K562 (cell line): ENCODE results near the gene KCNG3. TPM values are rescaled to one million over a fixed set of nuclear protein-coding genes. Genes with fewer than 3 reads are reported as not detected.

Experiments used
- ATAC-seq: fragments of 200-7000 bp; cut with Tn5 transposase; 3 replicates; pipeline ENCODE4 v1.9.1; 2020; ENCODE audit warnings: moderate library complexity
- BruUV-seq: library from RNA; stranded (reverse); fragments of 400-500 nt; replicated peaks from 2 replicates; lab custom pipeline; 2021; lab: Mats Ljungman, UMichigan
- CTCF ChIA-PET: fragments of 300-600 bp; formaldehyde crosslinking; extraction: SDS; loops from one replicate; lab custom pipeline; 2021; ENCODE audit warnings: low intra/inter-chr PET ratio; lab: Yijun Ruan, JAX
- POLR2A ChIA-PET: fragments of 300-600, 350-650 bp; sonication (Branson Sonifier 250); formaldehyde crosslinking; extraction: SDS; loops from one replicate; lab custom pipeline; 2021; ENCODE audit warnings: antibody characterized with exemption, inconsistent platforms; lab: Yijun Ruan, JAX
- DNase-seq, 4 experiments: peaks; one replicate each; pipeline versions ENCODE4 v3.0.0 to v3.0.0-alpha.2; 2011 to 2018; ENCODE audit warnings: low spot score in 3 of 4, mixed read lengths in 3 of 4; ENCODE audit errors: extremely low read depth in 1 of 4
- FAIRE-seq: peaks from 2 replicates; lab custom pipeline; 2011; peaks lifted over from hg19 to GRCh38; lab: Jason Lieb, UNC
- H2AFZ ChIP-seq: 2 replicates; pipeline ENCODE4 v1.6.0; 2011; ENCODE audit warnings: low read depth, low read length, control low read depth, inconsistent platforms
- H3K27ac ChIP-seq: fragments of 200-600 bp; 3 replicates; pipeline ENCODE4 v1.8.0; 2011; ENCODE audit warnings: low read depth, mild to moderate bottlenecking, control low read depth, inconsistent platforms, low read length, moderate library complexity, mixed read lengths; ENCODE audit errors: extremely low read depth
- H3K27me3 ChIP-seq, 2 experiments: fragments of 300-600 bp in 1 of 2; 2 replicates in 1 of 2; 3 replicates in 1 of 2; pipeline versions ENCODE4 v1.6.0 to v1.8.0; 2011; ENCODE audit warnings: inconsistent platforms in 2 of 2, low read length in 2 of 2, mild to moderate bottlenecking in 1 of 2, mixed read lengths in 1 of 2, moderate library complexity in 1 of 2; ENCODE audit not compliant: control insufficient read depth in 2 of 2, insufficient read depth in 2 of 2
- H3K36me3 ChIP-seq: fragments of 300-600 bp; 3 replicates; pipeline ENCODE4 v1.8.0; 2011; ENCODE audit warnings: mild to moderate bottlenecking, low read length, inconsistent platforms; ENCODE audit not compliant: control insufficient read depth, insufficient read depth
- H3K4me1 ChIP-seq, 2 experiments: fragments of 200-600 bp in 1 of 2; replicated peaks in 1 of 2; 2 replicates in 1 of 2; 3 replicates in 1 of 2; pipeline versions ENCODE4 v1.5.1 to v1.8.0; 2011; ENCODE audit warnings: inconsistent platforms in 2 of 2, low read length in 2 of 2, mild to moderate bottlenecking in 1 of 2, mixed read lengths in 1 of 2, moderate library complexity in 1 of 2; ENCODE audit not compliant: control insufficient read depth in 2 of 2, insufficient read depth in 2 of 2
- H3K4me2 ChIP-seq: 2 replicates; pipeline ENCODE4 v1.6.1; 2011; ENCODE audit warnings: low read length, control low read depth, inconsistent platforms, mixed read lengths; ENCODE audit not compliant: insufficient read depth
- H3K4me3 ChIP-seq: fragments of 200-600 bp; sonication (generic), shearing (Covaris generic); 2 replicates; pipeline ENCODE4 v1.5.1; 2016; ENCODE audit warnings: control low read depth, inconsistent platforms
- H3K79me2 ChIP-seq: fragments of 200-600 bp; 3 replicates; pipeline ENCODE4 v1.8.0; 2011; ENCODE audit warnings: low read length, inconsistent platforms; ENCODE audit not compliant: control insufficient read depth, insufficient read depth
- H3K9ac ChIP-seq, 2 experiments: 2 replicates each; pipeline versions ENCODE4 v1.6.0 to v1.6.1; 2011; ENCODE audit warnings: low read depth in 2 of 2, low read length in 2 of 2, control low read depth in 1 of 2, inconsistent platforms in 1 of 2, mild to moderate bottlenecking in 1 of 2, mixed read lengths in 1 of 2; ENCODE audit not compliant: insufficient read depth in 1 of 2
- H3K9me1 ChIP-seq: one replicate; pipeline ENCODE4 v1.6.0; 2011; ENCODE audit warnings: inconsistent platforms, mild to moderate bottlenecking, low read length, moderate library complexity; ENCODE audit not compliant: control insufficient read depth, insufficient read depth
- H3K9me3 ChIP-seq: replicated peaks from 2 replicates; pipeline ENCODE4 v1.5.1; 2011; ENCODE audit warnings: low read depth, low read length, inconsistent platforms; ENCODE audit not compliant: control insufficient read depth, insufficient read depth
- H4K20me1 ChIP-seq: replicated peaks from 2 replicates; pipeline ENCODE4 v1.6.1; 2011; ENCODE audit warnings: low read length, inconsistent platforms, mixed read lengths; ENCODE audit not compliant: control insufficient read depth, insufficient read depth
- DACH1 ChIP-seq: fragments of 450-650 bp; IDR thresholded peaks from 2 replicates; pipeline ENCODE4 v1.6.1; 2018; ENCODE audit not compliant: partially characterized antibody
- GTF2F1 ChIP-seq: IDR thresholded peaks from 2 replicates; pipeline ENCODE4 v1.6.1; 2011; ENCODE audit warnings: low read depth, low read length, improper control_type of control experiment
- KAT7 ChIP-seq: sonication (generic); formaldehyde crosslinking; IDR thresholded peaks from 2 replicates; pipeline ENCODE4 v1.8.0; 2022; ENCODE audit warnings: missing genetic modification reagents, mild to moderate bottlenecking, borderline replicate concordance
- MCM3 ChIP-seq: fragments of 450-650 bp; IDR thresholded peaks from 2 replicates; pipeline ENCODE4 v1.6.1; 2016
- SFPQ ChIP-seq: fragments of 200-400 bp; formaldehyde crosslinking; IDR thresholded peaks from 2 replicates; pipeline ENCODE4 v1.6.1; 2017; ENCODE audit warnings: mild to moderate bottlenecking, low read depth, low read length, moderate library complexity
- SRSF3 ChIP-seq: fragments of 200-400 bp; formaldehyde crosslinking; IDR thresholded peaks from 2 replicates; pipeline ENCODE4 v1.6.1; 2016; ENCODE audit warnings: mild to moderate bottlenecking, low read length, moderate library complexity; ENCODE audit not compliant: insufficient read depth
- STAT6 ChIP-seq: sonication (generic); formaldehyde crosslinking; IDR thresholded peaks from 2 replicates; pipeline ENCODE4 v1.8.1; 2023; ENCODE audit warnings: mild to moderate bottlenecking, missing genetic modification reagents
- TAF7 ChIP-seq: fragments of 450-650 bp; IDR thresholded peaks from 2 replicates; pipeline ENCODE4 v1.6.1; 2016; ENCODE audit warnings: missing genetic modification characterization, missing compliant biosample characterization
- TRIM24 ChIP-seq, 2 experiments: fragments of 450-650 bp; IDR thresholded peaks; 2 replicates each; pipeline ENCODE4 v1.6.1; 2016
- WGBS: fragments of 100-300 bp; shearing (Covaris generic); methylation state at CpG from one replicate; pipeline ENCODE4 v1.1.6; 2016; ENCODE audit warnings: low coverage, mixed read lengths; ENCODE audit not compliant: insufficient coverage; ENCODE audit errors: missing lambda C conversion rate; 5-methylcytosine and 5-hydroxymethylcytosine counted together
- in situ Hi-C: fragments of 300-500 bp; cut with MboI; formaldehyde crosslinking; loops from 4 replicates; pipeline ENCODE4 v1.15.0; 2018; ENCODE audit warnings: inconsistent platforms, mixed read lengths
- intact Hi-C: fragments of 100-400 bp; cut with micrococcal nuclease; formaldehyde crosslinking; loops from 2 replicates; pipeline ENCODE4 v1.14.2; 2022
- polyA plus RNA-seq, 8 experiments: library from polyadenylated mRNA; depleted of rRNA in 4 of 8; stranded (reverse) in 5 of 8; unstranded in 3 of 8; fragments of >200 nt; fragmentation: Nextera tagmentation in 2 of 8; fragmentation: Illumina TruSeq in 1 of 8; extraction: Ambion mirVana in 2 of 8; extraction: Trizol in 1 of 8; gene quantifications; 2 replicates each; pipeline versions ENCODE4 v1.2.1 to v1.2.3, GENCODE V29; 2011 to 2014; ENCODE audit warnings: inconsistent platforms in 1 of 8, missing spikeins in 1 of 8
- total RNA-seq, 7 experiments: library from RNA; depleted of rRNA in 6 of 7; stranded (reverse); fragments of >200 nt in 6 of 7; fragmentation: Illumina TruSeq in 2 of 7; extraction: Trizol in 2 of 7; gene quantifications; 2 replicates each; pipeline versions ENCODE4 v1.2.1 to v1.2.3, GENCODE V29; 2011 to 2021; ENCODE audit warnings: low replicate concordance in 1 of 7

KCNG3 gene
- total and polyA plus RNA-seq, 9 of the 15 experiments (the other 6 are each of a cell fraction or from before 2014, with no cell fraction given) = not detected

- WGBS = 4% methylated on average over 3 of the region's 6 CpGs
- Histone ChIP-seq H3K4me3 (no peak overlapping the region), H4K20me1 (no peaks in the 10 kb centered on the region), H2AFZ (no peak overlapping the region), H3K4me1 (no peaks in the 10 kb centered on the region), H3K27me3 (peaks cover 0 to 4% of the 10 kb centered on the region in 2 experiments; a peak in 1 of 5 replicates), H3K27ac (no peak overlapping the region), H3K79me2 (no peaks in the 10 kb centered on the region), H3K4me2 (no peak overlapping the region), H3K9me3 (no peaks in the 10 kb centered on the region), H3K36me3 (no peaks in the 10 kb centered on the region), H3K9ac (no peak overlapping the region)
- no peak for ATAC-seq
- POLR2A ChIA-PET = no interaction called here
- DNase-seq = no peak
- no TSS peak for BruUV-seq
- no peak for FAIRE-seq
- intact Hi-C loops = no loop called here
- TF ChIP-seq DACH1 = no peak
- TF ChIP-seq KAT7 (CRISPR knock-in tag) = no peak
- no peak for TF ChIP-seq STAT6 (CRISPR knock-in tag)
- no peak for TF ChIP-seq MCM3
- TF ChIP-seq SFPQ = no peak
- TF ChIP-seq TAF7 (tag) = no peak
- no peak for TF ChIP-seq TRIM24 (IDR thresholded peaks at IDR 0.05)
- no peak for TF ChIP-seq GTF2F1
- no peak for TF ChIP-seq SRSF3
- TF ChIP-seq, all 486 proteins: peak for 0
- CTCF ChIA-PET = no interaction called here
- no peaks in the 10 kb centered on the region for H3K9me1 ChIP-seq
- in situ Hi-C loops = no loop called here
Observed at GRCh38 chr2:42474765-42475454, 18.9 kb downstream of the KCNG3 start.
